Spinal cord (tissue), 10 donors: ENCODE results near the gene IMPA2. TPM values are rescaled to one million over a fixed set of nuclear protein-coding genes. Genes with fewer than 3 reads are reported as not detected.

Experiments
- DNase-seq, 6 donors: peaks; one replicate each; pipeline versions ENCODE4 v3.0.0 to v3.0.0-alpha.2; 2013 to 2015; ENCODE audit warnings: low spot score in 6 of 6, low read depth in 4 of 6
- H3K27ac ChIP-seq: one replicate; pipeline ENCODE4 v1.5.1; 2013; ENCODE audit warnings: low read depth, low read length, control low read depth
- H3K27me3 ChIP-seq: one replicate; pipeline ENCODE4 v1.6.1; 2013; ENCODE audit warnings: low read length; ENCODE audit not compliant: control insufficient read depth, insufficient read depth
- H3K36me3 ChIP-seq: one replicate; pipeline ENCODE4 v1.6.1; 2013; ENCODE audit warnings: low read length; ENCODE audit not compliant: control insufficient read depth, insufficient read depth
- H3K4me1 ChIP-seq: one replicate; pipeline ENCODE4 v1.6.1; 2013; ENCODE audit warnings: low read length; ENCODE audit not compliant: control insufficient read depth, insufficient read depth
- H3K4me3 ChIP-seq: one replicate; pipeline ENCODE4 v1.5.1; 2013; ENCODE audit warnings: low read depth, low read length, control low read depth
- H3K9me3 ChIP-seq: one replicate; pipeline ENCODE4 v1.6.1; 2013; ENCODE audit warnings: low read length; ENCODE audit not compliant: control insufficient read depth, insufficient read depth
- WGBS: methylation state at CpG from one replicate; pipeline ENCODE4 v1.1.5; 2013; ENCODE audit warnings: missing lambda C conversion rate; ENCODE audit not compliant: insufficient coverage; 5-methylcytosine and 5-hydroxymethylcytosine counted together
- polyA plus RNA-seq, 2 donors: library from polyadenylated mRNA; unstranded; fragments of 120-200 nt; gene quantifications; one replicate each; pipeline ENCODE4 v1.2.1, GENCODE V29; 2013; ENCODE audit not compliant: insufficient read length in 2 of 2
- total RNA-seq, 2 donors: library from RNA; depleted of rRNA in 1 of 2; stranded (reverse); fragments of 120-200 nt in 1 of 2; fragments of >200 nt in 1 of 2; gene quantifications; one replicate each; pipeline versions ENCODE4 v1.2.3 to v1.2.4, GENCODE V29; 2013 to 2014
- donor health status: healthy.

The IMPA2 gene
- total and polyA plus RNA-seq, 4 donors, result 7.3 to 19.6 (median 9.7) TPM

GRCh38 chr18:11976315-11977152, 4.8 kb upstream of the IMPA2 start:
- Histone ChIP-seq H3K4me1 (peaks cover 4% of the 10 kb centered on the region), H3K27me3 (no peaks in the 10 kb centered on the region), H3K36me3 (no peaks in the 10 kb centered on the region), H3K9me3 (no peaks in the 10 kb centered on the region), H3K27ac (no peak overlapping the region), H3K4me3 (no peak overlapping the region)
- WGBS, result 95% methylated on average over 7 of the region's 13 CpGs
- peak in 1 of 6 donors; percentile 40 for DNase-seq

- H3K4me1 ChIP-seq, result peaks cover 9% of the 10 kb centered on the region
- WGBS, result no CpG with 5 or more reads among the region's 3 CpGs
- H3K27ac ChIP-seq, result no peak overlapping the region
These were observed 4.2 kb upstream of the IMPA2 start for GRCh38 chr18:11977153-11977466.

DNA sequence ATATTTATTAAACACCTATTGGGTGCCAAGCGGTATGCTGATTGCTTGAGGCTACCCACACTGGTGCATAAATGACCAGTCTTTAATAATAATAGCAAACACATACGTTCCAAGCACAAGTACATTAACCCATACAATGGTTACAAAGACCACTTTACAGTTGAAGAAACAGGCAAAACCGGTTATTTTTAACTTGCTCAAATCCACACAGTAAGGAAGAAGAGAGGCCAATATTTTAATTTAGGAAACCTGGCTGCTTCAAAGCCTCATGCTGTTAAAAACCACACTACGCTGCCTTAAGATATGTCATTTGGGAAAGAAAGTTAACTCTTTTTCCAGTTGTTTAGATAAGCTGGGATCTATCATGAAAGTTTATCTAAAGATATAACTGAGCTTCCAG, 2.4 kb upstream of the IMPA2 start:
- H3K9me3 ChIP-seq, result no peaks in the 10 kb centered on the region
- WGBS, result 100% methylated on average over 1 of the region's 4 CpGs
- peaks cover 13% of the 10 kb centered on the region for H3K4me1 ChIP-seq
- H3K27me3 ChIP-seq, result peaks cover 9% of the 10 kb centered on the region
- H3K36me3 ChIP-seq, result no peaks in the 10 kb centered on the region
- peak in 1 of 6 donors; percentile 23 for DNase-seq
- no peak overlapping the region for H3K27ac ChIP-seq
- H3K4me3 ChIP-seq, result no peak overlapping the region

More at GRCh38 chr18:11977153-11977466, 4.2 kb upstream of the IMPA2 start:
- H3K9me3 ChIP-seq, result no peaks in the 10 kb centered on the region
- DNase-seq, result no peak
- peaks cover under 1% of the 10 kb centered on the region for H3K27me3 ChIP-seq
- H3K36me3 ChIP-seq, result no peaks in the 10 kb centered on the region
- no peak overlapping the region for H3K4me3 ChIP-seq

DNA sequence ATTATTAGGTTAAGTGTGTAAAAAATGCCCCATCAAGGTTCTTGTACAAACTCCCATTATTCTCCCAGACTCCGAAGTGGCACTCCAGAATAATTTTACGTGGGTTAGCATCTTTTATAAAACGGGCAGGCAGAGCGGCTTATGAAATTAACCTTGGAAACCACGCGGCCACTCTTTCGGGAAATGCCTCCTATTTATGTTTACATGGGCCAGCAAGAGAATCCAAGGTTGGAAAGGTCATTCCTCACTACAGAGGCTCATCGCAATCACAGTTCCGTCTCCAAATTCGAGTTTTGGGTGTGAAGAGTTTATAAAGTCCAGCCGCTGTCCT, 1.2 kb upstream of the IMPA2 start:
- peaks cover 12% of the 10 kb centered on the region for H3K27me3 ChIP-seq
- whole genome bisulfite sequencing, result 16% methylated on average over 8 of the region's 11 CpGs
- H3K4me3 ChIP-seq, result peak overlapping the region; percentile 59

DNA sequence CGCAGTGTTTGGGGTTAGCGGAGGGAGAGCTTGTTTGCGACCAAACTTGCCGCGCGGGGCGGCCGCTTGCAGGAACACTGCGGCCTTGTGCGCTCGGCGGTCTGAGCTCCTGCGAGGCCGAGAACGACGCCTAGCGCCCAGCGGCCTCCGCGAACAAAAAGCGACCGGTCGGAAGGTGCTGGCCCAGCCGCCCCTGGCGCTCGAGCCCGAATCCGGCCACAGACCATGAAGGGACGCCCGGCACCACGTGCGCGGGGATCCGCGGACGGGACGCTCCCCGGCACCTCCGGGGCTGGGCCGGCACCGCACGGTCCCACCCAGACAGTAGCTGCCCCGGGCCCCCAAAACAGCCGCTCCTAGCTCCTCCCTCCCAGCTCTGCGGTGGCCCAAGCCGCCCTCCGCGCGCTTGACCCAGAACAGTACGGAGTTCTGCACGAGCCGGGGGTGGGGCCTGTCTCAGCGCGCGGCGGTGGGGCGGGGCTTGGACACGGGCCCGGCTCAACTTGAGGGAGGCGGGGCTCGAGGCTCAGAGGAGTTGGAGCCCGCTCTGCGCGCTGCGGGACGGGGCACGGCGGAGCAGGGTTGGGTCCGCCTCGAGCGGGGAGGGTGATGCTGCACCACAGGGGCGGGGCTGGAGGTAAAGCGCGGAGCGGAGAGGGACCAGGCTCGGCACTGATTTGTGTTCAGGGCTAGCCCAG, 664 bp upstream of the IMPA2 start:
- peaks cover 13% of the 10 kb centered on the region for H3K4me1 ChIP-seq
- no peaks in the 10 kb centered on the region for H3K36me3 ChIP-seq
- under 1% methylated on average over 76 of the region's 76 CpGs for WGBS
- no peaks in the 10 kb centered on the region for H3K9me3 ChIP-seq
- DNase-seq, result peak in 4 of 6 donors; percentile 61 to 89 (median 66)
- H3K27ac ChIP-seq, result peak overlapping the region; percentile 83
- peak overlapping the region; percentile 59 for H3K4me3 ChIP-seq
- peaks cover 12% of the 10 kb centered on the region for H3K27me3 ChIP-seq

More for the DNA sequence above, 1.2 kb upstream of the IMPA2 start:
- Histone ChIP-seq H3K27ac (peak overlapping the region; percentile 83), H3K9me3 (no peaks in the 10 kb centered on the region), H3K4me1 (peaks cover 13% of the 10 kb centered on the region), H3K36me3 (no peaks in the 10 kb centered on the region)
- DNase-seq, result no peak

DNA sequence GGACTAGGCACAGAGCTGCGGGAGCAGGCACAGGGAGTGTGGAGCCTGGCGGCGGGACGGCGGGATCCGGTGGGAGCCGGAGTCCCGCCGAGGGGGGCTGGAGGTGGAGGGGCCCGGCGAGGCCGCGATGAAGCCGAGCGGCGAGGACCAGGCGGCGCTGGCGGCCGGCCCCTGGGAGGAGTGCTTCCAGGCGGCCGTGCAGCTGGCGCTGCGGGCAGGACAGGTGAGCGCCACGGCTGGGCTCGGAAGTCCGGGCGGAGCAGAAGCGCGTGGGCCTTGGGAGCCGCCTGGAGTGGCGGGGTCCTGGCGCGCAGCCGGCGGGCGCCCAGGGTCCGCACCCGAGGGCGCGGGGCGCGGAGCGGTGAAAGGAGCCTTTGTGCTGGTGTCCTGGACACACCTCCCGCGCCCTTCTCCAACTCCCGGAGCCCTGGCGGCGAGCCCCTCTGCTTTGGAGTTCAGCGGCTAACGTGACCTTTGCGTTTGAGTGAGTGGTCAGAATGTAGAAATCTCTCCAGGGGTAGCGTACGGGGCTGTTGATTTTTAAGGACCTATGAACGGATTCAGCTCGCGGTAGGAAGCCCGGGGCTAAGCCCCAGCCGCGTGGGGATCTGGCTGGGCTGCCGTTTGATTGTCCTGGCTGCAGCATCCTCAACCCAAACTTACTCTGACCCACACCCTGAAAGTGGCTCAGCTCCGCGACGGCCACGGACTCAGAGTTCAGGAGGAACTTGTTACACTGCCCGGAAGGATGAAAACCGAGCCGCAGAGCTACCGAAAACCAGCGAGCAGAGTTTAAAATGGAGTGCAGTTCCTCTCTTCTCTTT, 448 bp downstream of the IMPA2 start:
- WGBS, result under 1% methylated on average over 68 of the region's 71 CpGs
- H3K4me3 ChIP-seq, result peak overlapping the region; percentile 48
- no peaks in the 10 kb centered on the region for H3K9me3 ChIP-seq
- peak overlapping the region; percentile 26 for H3K27ac ChIP-seq
- H3K4me1 ChIP-seq, result peaks cover 13% of the 10 kb centered on the region
- H3K36me3 ChIP-seq, result no peaks in the 10 kb centered on the region
- peak in 1 of 6 donors; percentile 57 for DNase-seq
- H3K27me3 ChIP-seq, result peaks cover 12% of the 10 kb centered on the region

- WGBS, result no CpG with 5 or more reads among the region's 4 CpGs
- Histone ChIP-seq H3K4me3 (no peak overlapping the region), H3K36me3 (no peaks in the 10 kb centered on the region), H3K4me1 (peaks cover 13% of the 10 kb centered on the region), H3K9me3 (no peaks in the 10 kb centered on the region), H3K27ac (no peak overlapping the region), H3K27me3 (peaks cover 12% of the 10 kb centered on the region)
- no peak for DNase-seq
These were observed 1.7 kb downstream of the IMPA2 start for GRCh38 chr18:11982981-11983380.

DNA sequence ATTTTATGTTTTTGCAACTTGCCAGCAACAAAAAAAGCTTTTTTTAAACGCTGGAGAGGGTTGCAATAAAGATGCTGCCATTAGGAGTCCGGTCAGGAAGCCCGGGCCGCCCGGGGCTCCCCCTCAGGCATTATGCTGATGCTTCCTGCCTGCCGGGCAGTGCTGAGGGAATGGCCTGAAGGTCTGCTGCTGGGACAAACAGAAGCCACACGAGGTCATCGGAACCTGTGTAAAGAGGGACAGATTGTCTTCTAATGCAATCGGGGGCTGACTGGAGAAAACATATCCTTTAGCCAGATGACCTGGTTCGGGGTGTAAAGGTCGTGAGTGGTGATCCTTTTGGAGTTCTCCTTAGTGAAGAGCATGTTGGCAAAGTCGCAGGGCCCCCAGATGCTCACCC, 2.3 kb downstream of the IMPA2 start:
- Histone ChIP-seq H3K36me3 (no peaks in the 10 kb centered on the region), H3K4me1 (peaks cover 13% of the 10 kb centered on the region), H3K27me3 (peaks cover 12% of the 10 kb centered on the region), H3K27ac (no peak overlapping the region), H3K4me3 (no peak overlapping the region), H3K9me3 (no peaks in the 10 kb centered on the region)
- 12% methylated on average over 6 of the region's 12 CpGs for WGBS
- no peak for DNase-seq

DNA sequence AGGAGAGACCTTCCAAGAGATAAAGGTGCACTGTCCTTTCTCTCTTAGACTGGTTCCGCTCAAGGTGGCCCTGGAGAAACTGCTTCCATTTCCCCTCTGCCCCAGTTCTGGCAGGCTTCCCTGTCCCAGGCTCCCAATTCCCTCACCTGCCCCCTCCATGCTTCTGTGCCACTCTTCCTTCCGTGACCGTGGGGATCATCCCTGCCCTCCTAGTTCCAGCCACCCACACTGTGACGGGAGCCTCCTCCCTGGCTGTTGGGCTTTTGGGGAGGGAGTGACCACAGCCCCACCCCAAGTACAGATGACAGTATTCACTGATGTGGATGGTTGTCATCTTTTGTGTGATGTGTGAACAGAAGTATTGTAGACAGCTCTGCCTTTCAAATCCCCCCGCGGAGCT, 2.8 kb downstream of the IMPA2 start:
- no peak for DNase-seq
- H3K9me3 ChIP-seq, result no peaks in the 10 kb centered on the region
- 92% methylated on average over 3 of the region's 6 CpGs for whole genome bisulfite sequencing
- no peaks in the 10 kb centered on the region for H3K36me3 ChIP-seq
- H3K4me3 ChIP-seq, result no peak overlapping the region
- peaks cover 13% of the 10 kb centered on the region for H3K4me1 ChIP-seq
- no peak overlapping the region for H3K27ac ChIP-seq
- peaks cover 12% of the 10 kb centered on the region for H3K27me3 ChIP-seq
